A549 (cell line): ENCODE results near the gene TENT5C. TPM values are rescaled to one million over a fixed set of nuclear protein-coding genes. Genes with fewer than 3 reads are reported as not detected.

ENCODE experiments used
- ATAC-seq, 2 experiments: fragments of 200-7000 bp in 1 of 2; fragments of >200 bp in 1 of 2; cut with Nextera tagmentation in 1 of 2; cut with Tn5 transposase in 1 of 2; 3 replicates each; pipeline versions ENCODE4 v1.8.0 to v1.9.1; 2018 to 2020; ENCODE audit warnings: mild to moderate bottlenecking in 1 of 2, moderate library complexity in 1 of 2
- CTCF ChIA-PET: fragments of 300-600 bp; sonication (Branson Sonifier 250); formaldehyde crosslinking; extraction: SDS; loops from one replicate; lab custom pipeline; 2021; ENCODE audit warnings: antibody characterized with exemption, inconsistent platforms; lab: Yijun Ruan, JAX
- POLR2A ChIA-PET: fragments of 350-600 bp; formaldehyde crosslinking; extraction: SDS; loops from one replicate; lab custom pipeline; 2021; ENCODE audit warnings: antibody characterized with exemption, inconsistent platforms; lab: Yijun Ruan, JAX
- DNase-seq, 2 experiments: peaks; one replicate each; pipeline versions ENCODE4 v3.0.0 to v3.0.0-alpha.2; 2011 to 2016; ENCODE audit warnings: low read depth in 1 of 2, low spot score in 1 of 2
- FAIRE-seq: peaks from 2 replicates; lab custom pipeline; 2011; peaks lifted over from hg19 to GRCh38; lab: Jason Lieb, UNC
- H3K27ac ChIP-seq, 2 experiments: fragments of >200 bp; sonication (Bioruptor Twin); formaldehyde crosslinking; 3 replicates each; pipeline ENCODE4 v1.5.1; 2016 to 2017
- H3K4me1 ChIP-seq: fragments of >200 bp; sonication (Bioruptor Twin); formaldehyde crosslinking; 3 replicates; pipeline ENCODE4 v1.6.1; 2016
- H3K4me2 ChIP-seq: fragments of >200 bp; sonication (Bioruptor Twin); formaldehyde crosslinking; 3 replicates; pipeline ENCODE4 v1.6.1; 2016
- H3K4me3 ChIP-seq: fragments of >200 bp; sonication (Bioruptor Twin); formaldehyde crosslinking; 3 replicates; pipeline ENCODE4 v1.5.1; 2016
- H3K9me3 ChIP-seq: fragments of >200 bp; sonication (Bioruptor Twin); formaldehyde crosslinking; 3 replicates; pipeline ENCODE4 v1.6.1; 2016
- BHLHE40 ChIP-seq: IDR thresholded peaks from 2 replicates; pipeline ENCODE4 v1.6.1; 2012; ENCODE audit warnings: low read depth, low read length, inconsistent platforms
- CBX8 ChIP-seq: fragments of 200-600 bp; sonication (generic); IDR thresholded peaks from 2 replicates; pipeline ENCODE4 v1.6.1; 2016
- CEBPB ChIP-seq, 2 experiments: fragments of >200 bp in 1 of 2; sonication (Bioruptor Twin) in 1 of 2; formaldehyde crosslinking in 1 of 2; IDR thresholded peaks; 2 replicates each; pipeline ENCODE4 v1.6.1; 2012 to 2016
- CHD2 ChIP-seq: fragments of 150-350 bp; IDR thresholded peaks from 2 replicates; pipeline ENCODE4 v1.6.1; 2014; ENCODE audit warnings: low read length; ENCODE audit not compliant: partially characterized antibody
- CHD4 ChIP-seq: fragments of 200-600 bp; sonication (generic); IDR thresholded peaks from 2 replicates; pipeline ENCODE4 v1.6.1; 2016; ENCODE audit warnings: antibody characterized with exemption, mild to moderate bottlenecking, borderline replicate concordance
- EP300 ChIP-seq, 2 experiments: fragments of >200 bp; sonication (Bioruptor Twin); formaldehyde crosslinking; IDR thresholded peaks; 2 replicates in 1 of 2; 3 replicates in 1 of 2; pipeline ENCODE4 v1.6.1; 2016 to 2017
- FOSL2 ChIP-seq, 2 experiments: fragments of 450-650 bp in 1 of 2; fragments of >200 bp in 1 of 2; sonication (Bioruptor Twin) in 1 of 2; formaldehyde crosslinking; IDR thresholded peaks; 2 replicates each; pipeline versions ENCODE4 v1.5.0 to v1.6.1; 2016 to 2020; ENCODE audit warnings: mild to moderate bottlenecking in 1 of 2, moderate library complexity in 1 of 2
- GATA3 ChIP-seq: IDR thresholded peaks from 2 replicates; pipeline ENCODE4 v1.6.1; 2012; ENCODE audit warnings: borderline replicate concordance
- HDAC2 ChIP-seq: fragments of 200-600 bp; sonication (generic); IDR thresholded peaks from 2 replicates; pipeline ENCODE4 v1.6.1; 2016
- HEYL ChIP-seq: fragments of 250-450 bp; sonication (Bioruptor Pico); IDR thresholded peaks from 2 replicates; pipeline ENCODE4 v1.8.0; 2021; ENCODE audit warnings: mild to moderate bottlenecking, moderate library complexity
- HOXA7 ChIP-seq: fragments of 250-450 bp; sonication (Bioruptor Pico); IDR thresholded peaks from 2 replicates; pipeline ENCODE4 v1.5.0; 2020; ENCODE audit warnings: mild to moderate bottlenecking, moderate library complexity
- HOXB13 ChIP-seq: fragments of 250-450 bp; sonication (Bioruptor Pico); IDR thresholded peaks from 2 replicates; pipeline ENCODE4 v1.5.0; 2020; ENCODE audit warnings: low read depth, mild to moderate bottlenecking, moderate library complexity
- HOXB5 ChIP-seq: fragments of 250-450 bp; sonication (Bioruptor Pico); IDR thresholded peaks from 2 replicates; pipeline ENCODE4 v1.5.0; 2020; ENCODE audit warnings: mild to moderate bottlenecking, moderate library complexity
- KDM5A ChIP-seq: fragments of 200-600 bp; sonication (generic); IDR thresholded peaks from 2 replicates; pipeline ENCODE4 v1.6.1; 2016; ENCODE audit warnings: antibody characterized with exemption, mild to moderate bottlenecking
- MAFK ChIP-seq: fragments of 450-650 bp; IDR thresholded peaks from 2 replicates; pipeline ENCODE4 v1.6.1; 2014; ENCODE audit not compliant: partially characterized antibody
- MAZ ChIP-seq: fragments of 150-350 bp; IDR thresholded peaks from 2 replicates; pipeline ENCODE4 v1.6.1; 2014; ENCODE audit warnings: antibody characterized with exemption, low read depth, low read length, borderline replicate concordance
- MYC ChIP-seq: IDR thresholded peaks from 2 replicates; pipeline ENCODE4 v1.6.1; 2012; ENCODE audit warnings: mild to moderate bottlenecking, inconsistent platforms, low read length, improper control_type of control experiment, borderline replicate concordance
- NPAS2 ChIP-seq: fragments of 250-450 bp; sonication (Bioruptor Pico); IDR thresholded peaks from 2 replicates; pipeline ENCODE4 v1.8.0; 2022; ENCODE audit warnings: mild to moderate bottlenecking, moderate library complexity, borderline replicate concordance
- NR3C1 ChIP-seq: fragments of >200 bp; sonication (Bioruptor Twin); formaldehyde crosslinking; IDR thresholded peaks from 3 replicates; pipeline ENCODE4 v1.6.1; 2017
- PHF8 ChIP-seq: fragments of 200-600 bp; sonication (generic); IDR thresholded peaks from 2 replicates; pipeline ENCODE4 v1.6.1; 2016; ENCODE audit warnings: low read depth, mild to moderate bottlenecking, antibody characterized with exemption, moderate library complexity, borderline replicate concordance
- POLR2AphosphoS2 ChIP-seq: conservative IDR thresholded peaks from 2 replicates; pipeline ENCODE4 v1.6.1; 2012; ENCODE audit warnings: low read length, improper control_type of control experiment, inconsistent platforms
- RCOR1 ChIP-seq: fragments of 150-350 bp; IDR thresholded peaks from 2 replicates; pipeline ENCODE4 v1.6.1; 2014; ENCODE audit warnings: antibody characterized with exemption, low read length, low read depth
- RNF2 ChIP-seq: fragments of 200-600 bp; sonication (generic); IDR thresholded peaks from 2 replicates; pipeline ENCODE4 v1.6.1; 2016; ENCODE audit warnings: low read depth, mild to moderate bottlenecking, antibody characterized with exemption, moderate library complexity, borderline replicate concordance
- SREBF2 ChIP-seq: fragments of 450-650 bp; IDR thresholded peaks from 2 replicates; pipeline ENCODE4 v1.6.1; 2014; ENCODE audit warnings: mild to moderate bottlenecking, moderate library complexity
- TFCP2L1 ChIP-seq: fragments of 250-450 bp; sonication (Bioruptor Pico); IDR thresholded peaks from 2 replicates; pipeline ENCODE4 v1.5.0; 2021; ENCODE audit warnings: mild to moderate bottlenecking
- ZC3H11A ChIP-seq: fragments of 450-650 bp; IDR thresholded peaks from 2 replicates; pipeline ENCODE4 v1.6.1; 2014; ENCODE audit warnings: antibody characterized with exemption, mild to moderate bottlenecking
- ZFP36 ChIP-seq: fragments of 450-650 bp; IDR thresholded peaks from 2 replicates; pipeline ENCODE4 v1.6.1; 2014; ENCODE audit warnings: borderline replicate concordance; ENCODE audit not compliant: partially characterized antibody
- ZNF302 ChIP-seq: fragments of 250-450 bp; sonication (Bioruptor Pico); IDR thresholded peaks from 2 replicates; pipeline ENCODE4 v1.9.0; 2021; ENCODE audit warnings: inconsistent platforms, mild to moderate bottlenecking, moderate library complexity
- ZSCAN20 ChIP-seq: fragments of 250-450 bp; sonication (Bioruptor Pico); IDR thresholded peaks from 2 replicates; pipeline ENCODE4 v1.8.0; 2022; ENCODE audit warnings: mild to moderate bottlenecking, moderate library complexity
- WGBS: methylation state at CpG from one replicate; pipeline ENCODE4 v1.1.6; 2017; ENCODE audit errors: missing lambda C conversion rate; 5-methylcytosine and 5-hydroxymethylcytosine counted together
- polyA plus RNA-seq, 4 experiments: library from polyadenylated mRNA; depleted of rRNA in 3 of 4; stranded (reverse); fragments of >200 nt; fragmentation: RNase III in 1 of 4; extraction: RNeasy Plus Mini Kit Qiagen cat#74134 plus additional on column Dnase treatment in 1 of 4; gene quantifications; 2 replicates in 3 of 4; 3 replicates in 1 of 4; pipeline ENCODE4 v1.2.3, GENCODE V29; 2011 to 2017
- TF ChIP-seq, protein P1 (sequence below): fragments of 450-650 bp; IDR thresholded peaks from 2 replicates; pipeline ENCODE4 v1.6.1; 2014; ENCODE audit warnings: antibody characterized with exemption
- TF ChIP-seq, protein P2 (sequence below): IDR thresholded peaks from 2 replicates; pipeline ENCODE4 v1.6.1; 2012
- TF ChIP-seq, protein P3 (sequence below): fragments of 150-350 bp; IDR thresholded peaks from 2 replicates; pipeline ENCODE4 v1.6.1; 2014; ENCODE audit warnings: low read depth, mild to moderate bottlenecking, low read length
- TF ChIP-seq, protein P4 (sequence below): fragments of >200 bp; sonication (Bioruptor Twin); formaldehyde crosslinking; IDR thresholded peaks from 3 replicates; pipeline ENCODE4 v1.5.1; 2016

The TENT5C gene
- polyA plus RNA-seq, 2 of the 4 experiments (the other 2 are of a cell fraction): 0.14 to 0.17 TPM

DNA sequence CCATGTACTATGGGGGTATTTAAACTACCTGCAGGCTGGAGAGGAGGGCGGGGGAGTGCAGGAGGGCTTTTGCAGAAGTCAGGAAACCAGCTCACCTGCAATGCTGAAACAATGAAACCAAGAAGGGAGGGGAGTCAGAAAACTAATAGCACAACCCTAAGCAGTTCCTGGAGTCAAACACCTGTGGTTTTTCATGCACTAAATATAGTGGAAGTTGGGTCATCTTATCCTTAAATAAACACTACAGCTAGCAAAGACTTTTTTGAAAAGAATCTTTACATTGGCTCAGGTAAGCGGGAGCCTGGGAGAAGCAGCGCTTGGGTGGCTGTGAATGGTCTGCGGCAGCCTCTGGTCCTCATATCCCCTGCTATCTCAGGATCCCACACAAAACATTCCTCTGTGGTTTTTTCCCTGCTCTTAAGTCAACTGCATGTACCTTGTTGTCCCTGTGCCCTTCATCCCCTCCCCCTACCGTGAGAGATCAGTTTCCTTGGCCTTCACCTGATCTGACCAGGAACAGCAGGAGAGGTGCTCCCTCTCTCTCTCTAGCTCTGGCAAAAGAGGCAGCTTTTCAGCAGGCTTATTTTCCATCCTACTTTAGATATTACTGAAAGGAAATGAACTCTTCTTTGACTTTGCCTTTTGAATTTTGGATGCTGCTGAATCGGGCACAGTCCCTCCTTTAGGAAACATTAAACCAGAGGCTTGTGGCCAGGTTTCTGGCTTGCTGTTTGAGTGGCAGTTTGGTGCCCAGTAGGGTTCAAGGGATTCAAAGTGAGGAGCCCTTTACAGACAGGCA is 26.6 kb downstream of the TENT5C start:
- TF ChIP-seq TFCP2L1 (CRISPR knock-in tag) (no peak), HEYL (no peak), EP300 (IDR thresholded peaks at IDR 0.05) (no peak), ZNF302 (CRISPR knock-in tag) (no peak), FOSL2 (IDR thresholded peaks at IDR 0.05) (no peak), FOSL2 (CRISPR knock-in tag; IDR thresholded peaks at IDR 0.05) (no peak), SREBF2 (no peak), CBX8 (no peak), PHF8 (no peak), POLR2AphosphoS2 (no peak), RNF2 (no peak), HDAC2 (no peak), CEBPB (IDR thresholded peaks at IDR 0.05) (no peak), NPAS2 (no peak), ZC3H11A (no peak)
- TF ChIP-seq, protein P1, sequence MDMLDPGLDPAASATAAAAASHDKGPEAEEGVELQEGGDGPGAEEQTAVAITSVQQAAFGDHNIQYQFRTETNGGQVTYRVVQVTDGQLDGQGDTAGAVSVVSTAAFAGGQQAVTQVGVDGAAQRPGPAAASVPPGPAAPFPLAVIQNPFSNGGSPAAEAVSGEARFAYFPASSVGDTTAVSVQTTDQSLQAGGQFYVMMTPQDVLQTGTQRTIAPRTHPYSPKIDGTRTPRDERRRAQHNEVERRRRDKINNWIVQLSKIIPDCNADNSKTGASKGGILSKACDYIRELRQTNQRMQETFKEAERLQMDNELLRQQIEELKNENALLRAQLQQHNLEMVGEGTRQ: no peak
- ATAC-seq: no peak
- no peak for DNase-seq
- 58% methylated on average over 6 of the region's 6 CpGs for WGBS
- Histone ChIP-seq H3K4me1 (no peaks in the 10 kb centered on the region), H3K9me3 (no peaks in the 10 kb centered on the region), H3K4me2 (no peak overlapping the region), H3K27ac (no peak overlapping the region), H3K4me3 (no peak overlapping the region)
- POLR2A ChIA-PET: no interaction called here
- no peak for FAIRE-seq
- CTCF ChIA-PET: no interaction called here

DNA sequence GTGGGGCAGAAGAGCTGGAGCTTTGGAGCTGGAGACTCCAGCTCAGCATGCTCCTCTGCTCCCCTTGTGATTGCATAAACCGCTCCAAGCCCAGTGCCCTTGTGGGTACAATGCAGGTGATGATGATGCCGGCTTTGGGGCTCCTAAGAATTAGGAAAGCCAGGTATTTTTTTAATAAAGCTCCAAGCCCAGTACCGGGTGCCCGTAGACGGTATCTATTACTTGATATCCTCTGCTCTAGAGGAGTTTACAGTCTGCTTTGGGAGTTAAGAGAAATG is 27.2 kb downstream of the TENT5C start:
- 69% methylated on average over 5 of the region's 5 CpGs for WGBS
- H3K4me3 ChIP-seq: no peak overlapping the region
- ChIA-PET CTCF (no interaction called here), POLR2A (no interaction called here)
- DNase-seq (no peak), ATAC-seq (no peak), FAIRE-seq (no peak)
- H3K4me1 ChIP-seq: no peaks in the 10 kb centered on the region
- no peaks in the 10 kb centered on the region for H3K9me3 ChIP-seq
- no peak overlapping the region for H3K27ac ChIP-seq
- H3K4me2 ChIP-seq: no peak overlapping the region
- TF ChIP-seq GATA3 (no peak), MAFK (no peak), RCOR1 (no peak), MYC (no peak), BHLHE40 (no peak), POLR2AphosphoS2 (no peak)
- TF ChIP-seq, protein P1: no peak

DNA sequence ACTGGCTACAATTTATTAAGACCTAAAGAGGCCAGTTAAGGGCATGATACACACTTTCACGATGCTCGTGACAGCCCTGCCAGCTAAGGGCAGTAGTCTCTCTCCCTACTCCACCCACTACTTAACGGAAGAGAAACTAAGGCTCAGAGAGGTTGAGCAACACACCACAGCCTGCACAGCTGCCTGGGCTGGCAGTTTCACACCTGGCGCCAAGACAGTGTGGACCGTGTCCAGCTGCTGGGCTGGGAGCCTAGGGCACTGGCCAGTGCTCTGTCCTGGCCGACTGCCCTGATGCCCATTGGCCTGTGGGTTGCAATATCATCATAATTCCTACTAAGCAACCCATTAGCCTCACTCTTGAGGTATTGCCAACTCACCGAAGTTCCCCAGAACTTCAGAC is 27.6 kb downstream of the TENT5C start:
- POLR2A ChIA-PET: no interaction called here
- Histone ChIP-seq H3K9me3 (no peaks in the 10 kb centered on the region), H3K4me1 (no peaks in the 10 kb centered on the region), H3K4me2 (no peak overlapping the region), H3K27ac (no peak overlapping the region), H3K4me3 (no peak overlapping the region)
- CTCF ChIA-PET: no interaction called here
- no peak for FAIRE-seq
- WGBS: 72% methylated on average over 6 of the region's 7 CpGs
- no peak for ATAC-seq
- DNase-seq: no peak
- TF ChIP-seq MAZ (no peak), NR3C1 (no peak), TFCP2L1 (CRISPR knock-in tag) (no peak), CHD2 (no peak), BHLHE40 (no peak), ZFP36 (no peak), HOXB13 (CRISPR knock-in tag) (no peak), KDM5A (no peak), ZC3H11A (no peak), HEYL (no peak), CHD4 (no peak), ZSCAN20 (CRISPR knock-in tag) (no peak), HOXA7 (CRISPR knock-in tag) (no peak), HOXB5 (CRISPR knock-in tag) (no peak)
- TF ChIP-seq, protein P2, sequence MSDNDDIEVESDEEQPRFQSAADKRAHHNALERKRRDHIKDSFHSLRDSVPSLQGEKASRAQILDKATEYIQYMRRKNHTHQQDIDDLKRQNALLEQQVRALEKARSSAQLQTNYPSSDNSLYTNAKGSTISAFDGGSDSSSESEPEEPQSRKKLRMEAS: no peak
- TF ChIP-seq, protein P3, sequence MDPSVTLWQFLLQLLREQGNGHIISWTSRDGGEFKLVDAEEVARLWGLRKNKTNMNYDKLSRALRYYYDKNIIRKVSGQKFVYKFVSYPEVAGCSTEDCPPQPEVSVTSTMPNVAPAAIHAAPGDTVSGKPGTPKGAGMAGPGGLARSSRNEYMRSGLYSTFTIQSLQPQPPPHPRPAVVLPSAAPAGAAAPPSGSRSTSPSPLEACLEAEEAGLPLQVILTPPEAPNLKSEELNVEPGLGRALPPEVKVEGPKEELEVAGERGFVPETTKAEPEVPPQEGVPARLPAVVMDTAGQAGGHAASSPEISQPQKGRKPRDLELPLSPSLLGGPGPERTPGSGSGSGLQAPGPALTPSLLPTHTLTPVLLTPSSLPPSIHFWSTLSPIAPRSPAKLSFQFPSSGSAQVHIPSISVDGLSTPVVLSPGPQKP: no peak
- TF ChIP-seq, protein P4, sequence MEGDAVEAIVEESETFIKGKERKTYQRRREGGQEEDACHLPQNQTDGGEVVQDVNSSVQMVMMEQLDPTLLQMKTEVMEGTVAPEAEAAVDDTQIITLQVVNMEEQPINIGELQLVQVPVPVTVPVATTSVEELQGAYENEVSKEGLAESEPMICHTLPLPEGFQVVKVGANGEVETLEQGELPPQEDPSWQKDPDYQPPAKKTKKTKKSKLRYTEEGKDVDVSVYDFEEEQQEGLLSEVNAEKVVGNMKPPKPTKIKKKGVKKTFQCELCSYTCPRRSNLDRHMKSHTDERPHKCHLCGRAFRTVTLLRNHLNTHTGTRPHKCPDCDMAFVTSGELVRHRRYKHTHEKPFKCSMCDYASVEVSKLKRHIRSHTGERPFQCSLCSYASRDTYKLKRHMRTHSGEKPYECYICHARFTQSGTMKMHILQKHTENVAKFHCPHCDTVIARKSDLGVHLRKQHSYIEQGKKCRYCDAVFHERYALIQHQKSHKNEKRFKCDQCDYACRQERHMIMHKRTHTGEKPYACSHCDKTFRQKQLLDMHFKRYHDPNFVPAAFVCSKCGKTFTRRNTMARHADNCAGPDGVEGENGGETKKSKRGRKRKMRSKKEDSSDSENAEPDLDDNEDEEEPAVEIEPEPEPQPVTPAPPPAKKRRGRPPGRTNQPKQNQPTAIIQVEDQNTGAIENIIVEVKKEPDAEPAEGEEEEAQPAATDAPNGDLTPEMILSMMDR: no peak
